GM19463 (cell line): ENCODE measurements around the gene PGK1.
"Not testable (repeated sequence)": the region's sequence is repeated elsewhere in the genome, so short reads cannot be mapped to it uniquely, and the experiment has no call there.

ENCODE experiments used
- ATAC-seq: cut with Tn5 transposase; IDR thresholded peaks from one replicate; pipeline ENCODE4 v1.9.1; 2021; ENCODE audit warnings: mild to moderate bottlenecking, moderate library complexity; ENCODE audit not compliant: unreplicated experiment

The PGK1 gene

GRCh38 chrX:78103623-78104446 is at the start of gene PGK1:
Gene PGK1 (plus strand): TSS chrX:78104248. CDS start chrX:78104341, 93 bp downstream.
- ATAC-seq: peak; percentile 93

GRCh38 chrX:78063687-78064086 is 40.4 kb upstream of the PGK1 start:
- ATAC-seq: no peak

- no peak for ATAC-seq
Measured at GRCh38 chrX:78064152-78064551, 39.9 kb upstream of the PGK1 start.

- ATAC-seq: peak; percentile 79
Measured at GRCh38 chrX:78064698-78065601, 39.1 kb upstream of the PGK1 start.

GRCh38 chrX:78066110-78066509 is 37.9 kb upstream of the PGK1 start:
- ATAC-seq: no peak

GRCh38 chrX:78071331-78071730 is 32.7 kb upstream of the PGK1 start:
- ATAC-seq: no peak

- not testable (repeated sequence) for ATAC-seq
Measured at GRCh38 chrX:78073147-78074077, 30.6 kb upstream of the PGK1 start.

GRCh38 chrX:78074088-78074487 is 30.0 kb upstream of the PGK1 start:
- ATAC-seq: no peak

- no peak for ATAC-seq
Measured at GRCh38 chrX:78075787-78076389, 28.2 kb upstream of the PGK1 start.

- not testable (repeated sequence) for ATAC-seq
Measured at GRCh38 chrX:78081413-78081812, 22.6 kb upstream of the PGK1 start.

- ATAC-seq: peak; percentile 90
Measured at GRCh38 chrX:78092296-78092695, 11.8 kb upstream of the PGK1 start.

GRCh38 chrX:78098108-78098507 is 5.9 kb upstream of the PGK1 start:
- ATAC-seq: no peak

GRCh38 chrX:78102091-78102490 is 2.0 kb upstream of the PGK1 start:
- no peak for ATAC-seq

- no peak for ATAC-seq
Measured at GRCh38 chrX:78103001-78103622, 936 bp upstream of the PGK1 start.

GRCh38 chrX:78104447-78105176 is 564 bp downstream of the PGK1 start:
- ATAC-seq: peak; percentile 22

GRCh38 chrX:78105944-78106650 is 2.0 kb downstream of the PGK1 start:
- no peak for ATAC-seq

GRCh38 chrX:78106651-78106986 is 2.6 kb downstream of the PGK1 start:
- ATAC-seq: no peak

GRCh38 chrX:78109458-78109857 is 5.4 kb downstream of the PGK1 start:
- no peak for ATAC-seq
